ENCODE results near the gene PRKAG2. TPM values are rescaled to one million over a fixed set of nuclear protein-coding genes. Genes with fewer than 3 reads are reported as not detected.
"Not testable (repeated sequence)": the region's sequence is repeated elsewhere in the genome, so short reads cannot be mapped to it uniquely, and the experiment has no call there.

The PRKAG2 gene
- total RNA-seq, 2 donors from 2014 or later, result 38.3 to 78.5 TPM

- DNase-seq (ENCODE audit: low spot score), result no peak
- Histone ChIP-seq H3K4me1 (ENCODE audit: control insufficient read depth in 1 of 2, low read depth in 2 of 2) (peaks cover 8 to 32% of the 10 kb centered on the region in 2 donors), H3K36me3 (no peaks in the 10 kb centered on the region), H3K27ac (no peak overlapping the region), H3K4me3 (no peak overlapping the region), H3K27me3 (replicated peaks; ENCODE audit: insufficient read depth) (no peaks in the 10 kb centered on the region), H3K9me3 (no peaks in the 10 kb centered on the region)
- no peak for TF ChIP-seq CTCF (IDR thresholded peaks at IDR 0.05)
- no peak for ATAC-seq (ENCODE audit: insufficient number of reproducible peaks, low FRiP score, low read depth)
These were observed 335.0 kb downstream of the PRKAG2 start for GRCh38 chr7:151541709-151542499.

- no peaks in the 10 kb centered on the region for H3K27me3 ChIP-seq (replicated peaks; ENCODE audit: insufficient read depth)
- no peaks in the 10 kb centered on the region for H3K36me3 ChIP-seq
- H3K27ac ChIP-seq, result no peak overlapping the region
- H3K9me3 ChIP-seq, result no peaks in the 10 kb centered on the region
- DNase-seq (ENCODE audit: low spot score) (no peak), ATAC-seq (ENCODE audit: insufficient number of reproducible peaks, low FRiP score, low read depth) (no peak)
- no peak overlapping the region for H3K4me3 ChIP-seq
- peaks cover 8 to 33% of the 10 kb centered on the region in 2 donors for H3K4me1 ChIP-seq (ENCODE audit: control insufficient read depth in 1 of 2, low read depth in 2 of 2)
- TF ChIP-seq CTCF (IDR thresholded peaks at IDR 0.05), result no peak
These were observed 336.8 kb downstream of the PRKAG2 start for GRCh38 chr7:151540146-151540545.

GRCh38 chr7:151539088-151539671 is 337.7 kb downstream of the PRKAG2 start:
- ATAC-seq (ENCODE audit: insufficient number of reproducible peaks, low FRiP score, low read depth), result peak; percentile 38
- no peaks in the 10 kb centered on the region for H3K27me3 ChIP-seq (replicated peaks; ENCODE audit: insufficient read depth)
- TF ChIP-seq CTCF (IDR thresholded peaks at IDR 0.05), result no peak
- H3K4me1 ChIP-seq (ENCODE audit: control insufficient read depth in 1 of 2, low read depth in 2 of 2), result peaks cover 8 to 33% of the 10 kb centered on the region in 2 donors
- peak overlapping the region; percentile 27 to 78 for H3K27ac ChIP-seq
- DNase-seq (ENCODE audit: low spot score), result no peak
- no peak overlapping the region for H3K4me3 ChIP-seq
- no peaks in the 10 kb centered on the region for H3K9me3 ChIP-seq
- no peaks in the 10 kb centered on the region for H3K36me3 ChIP-seq

GRCh38 chr7:151537818-151538561 is 338.9 kb downstream of the PRKAG2 start:
- no peak for DNase-seq (ENCODE audit: low spot score)
- H3K27ac ChIP-seq, result peak overlapping the region; percentile 61 to 78
- peak overlapping the region; percentile 11 for H3K4me3 ChIP-seq
- H3K36me3 ChIP-seq, result no peaks in the 10 kb centered on the region
- no peaks in the 10 kb centered on the region for H3K9me3 ChIP-seq
- peak; percentile 54 for ATAC-seq (ENCODE audit: insufficient number of reproducible peaks, low FRiP score, low read depth)
- H3K4me1 ChIP-seq (ENCODE audit: control insufficient read depth in 1 of 2, low read depth in 2 of 2), result peaks cover 8 to 33% of the 10 kb centered on the region in 2 donors
- H3K27me3 ChIP-seq (replicated peaks; ENCODE audit: insufficient read depth), result no peaks in the 10 kb centered on the region
- no peak for TF ChIP-seq CTCF (IDR thresholded peaks at IDR 0.05)

GRCh38 chr7:151536178-151536577 is 340.7 kb downstream of the PRKAG2 start:
- DNase-seq (ENCODE audit: low spot score); ATAC-seq (ENCODE audit: insufficient number of reproducible peaks, low FRiP score, low read depth); H3K4me3 ChIP-seq; H3K9me3 ChIP-seq; H3K36me3 ChIP-seq; H3K27ac ChIP-seq; H3K27me3 ChIP-seq (replicated peaks; ENCODE audit: insufficient read depth): not testable (repeated sequence)
- H3K4me1 ChIP-seq (ENCODE audit: control insufficient read depth in 1 of 2, low read depth in 2 of 2), result peaks cover 8 to 33% of the 10 kb centered on the region in 2 donors
